ENCODE data around the gene TRMT112.

GRCh38 chr11:64317961-64318765, 804 bp upstream of the TRMT112 start, which contains the start of gene PRDX5:
- TF ChIP-seq, protein P1, sequence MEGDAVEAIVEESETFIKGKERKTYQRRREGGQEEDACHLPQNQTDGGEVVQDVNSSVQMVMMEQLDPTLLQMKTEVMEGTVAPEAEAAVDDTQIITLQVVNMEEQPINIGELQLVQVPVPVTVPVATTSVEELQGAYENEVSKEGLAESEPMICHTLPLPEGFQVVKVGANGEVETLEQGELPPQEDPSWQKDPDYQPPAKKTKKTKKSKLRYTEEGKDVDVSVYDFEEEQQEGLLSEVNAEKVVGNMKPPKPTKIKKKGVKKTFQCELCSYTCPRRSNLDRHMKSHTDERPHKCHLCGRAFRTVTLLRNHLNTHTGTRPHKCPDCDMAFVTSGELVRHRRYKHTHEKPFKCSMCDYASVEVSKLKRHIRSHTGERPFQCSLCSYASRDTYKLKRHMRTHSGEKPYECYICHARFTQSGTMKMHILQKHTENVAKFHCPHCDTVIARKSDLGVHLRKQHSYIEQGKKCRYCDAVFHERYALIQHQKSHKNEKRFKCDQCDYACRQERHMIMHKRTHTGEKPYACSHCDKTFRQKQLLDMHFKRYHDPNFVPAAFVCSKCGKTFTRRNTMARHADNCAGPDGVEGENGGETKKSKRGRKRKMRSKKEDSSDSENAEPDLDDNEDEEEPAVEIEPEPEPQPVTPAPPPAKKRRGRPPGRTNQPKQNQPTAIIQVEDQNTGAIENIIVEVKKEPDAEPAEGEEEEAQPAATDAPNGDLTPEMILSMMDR (IDR thresholded peaks at IDR 0.05), result peak; percentile 44 to 80 (median 54)
- peak; percentile 79 to 94 for TF ChIP-seq POLR2A (IDR thresholded peaks at IDR 0.05)

Measured in uterus (tissue), 2 donors.